ENCODE measurements around the gene MAP3K14.

MAP3K14 gene

DNA sequence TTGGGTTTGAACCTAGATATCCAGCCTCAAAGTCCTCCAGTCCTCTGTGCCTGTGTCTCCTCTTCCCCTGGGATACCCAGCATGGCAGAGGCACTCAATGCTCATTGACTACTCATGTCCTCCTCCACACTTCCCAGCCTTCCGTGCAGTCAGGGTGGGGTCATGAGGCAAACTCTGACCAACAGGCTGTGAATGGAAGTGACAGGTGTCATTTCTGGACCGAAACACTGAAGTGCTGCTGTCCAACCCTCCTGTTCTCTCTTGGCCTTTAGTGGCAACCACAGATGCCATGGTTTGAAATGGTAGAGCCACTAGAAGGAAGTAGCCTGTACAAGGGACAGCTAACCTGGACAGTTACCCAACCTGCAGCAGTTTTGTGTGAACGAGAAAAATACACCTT lies 46.7 kb upstream of the MAP3K14 start:
- no peaks in the 10 kb centered on the region for H3K36me3 ChIP-seq (ENCODE audit: insufficient read depth, low read length)
- no peaks in the 10 kb centered on the region for H3F3A ChIP-seq (ENCODE audit: low read depth)
- H2AFZ ChIP-seq (ENCODE audit: low read length), result no peak overlapping the region
- H3K79me2 ChIP-seq (ENCODE audit: insufficient read depth, low read length), result no peaks in the 10 kb centered on the region
- no peak overlapping the region for H3K9ac ChIP-seq (ENCODE audit: low read depth, low read length, poor library complexity, severe bottlenecking)
- no peaks in the 10 kb centered on the region for H3K9me2 ChIP-seq (replicated peaks; ENCODE audit: low read depth, low read length)
- H3K27me3 ChIP-seq (ENCODE audit: insufficient read depth, low read length, poor library complexity, severe bottlenecking), result no peaks in the 10 kb centered on the region
- no peak overlapping the region for H3K4me2 ChIP-seq (ENCODE audit: low read depth, low read length, poor library complexity, severe bottlenecking)
- no peaks in the 10 kb centered on the region for H4K20me1 ChIP-seq (ENCODE audit: insufficient read depth, low read length, poor library complexity, severe bottlenecking)
- H3K9me3 ChIP-seq (ENCODE audit: insufficient read depth, low read depth, low read length), result no peaks in the 10 kb centered on the region
- TF ChIP-seq CTCF (conservative IDR thresholded peaks at IDR 0.05; ENCODE audit: low read length) (no peak), EZH2phosphoT487 (IDR thresholded peaks at IDR 0.05; ENCODE audit: borderline replicate concordance) (no peak)
- no peak overlapping the region for H3K4me3 ChIP-seq (ENCODE audit: low read length, poor library complexity, severe bottlenecking)
- no peaks in the 10 kb centered on the region for H3K4me1 ChIP-seq (ENCODE audit: insufficient read depth, low read length, poor library complexity, severe bottlenecking)

DNA sequence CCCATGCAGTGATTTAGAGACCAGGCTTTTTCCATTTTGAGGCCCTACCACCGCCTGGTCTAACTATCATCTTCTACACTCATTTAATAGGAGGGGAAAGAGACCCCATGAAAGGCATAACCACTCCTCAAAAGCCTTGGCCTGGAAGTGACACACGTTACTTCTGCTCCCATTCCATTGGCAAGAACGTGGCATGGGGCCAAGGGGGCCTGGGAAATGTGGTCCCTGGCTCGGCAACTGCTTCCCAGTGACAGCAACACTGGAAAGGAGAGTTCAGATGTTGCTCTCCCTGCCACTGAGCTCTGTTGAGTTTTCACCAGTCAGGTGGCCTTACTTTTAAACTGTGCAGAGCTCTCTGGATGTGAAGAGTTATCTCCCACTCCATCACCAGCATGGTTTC lies 45.2 kb upstream of the MAP3K14 start:
- H3K27me3 ChIP-seq (ENCODE audit: insufficient read depth, low read length, poor library complexity, severe bottlenecking), result no peaks in the 10 kb centered on the region
- no peak overlapping the region for H3K4me3 ChIP-seq (ENCODE audit: low read length, poor library complexity, severe bottlenecking)
- H2AFZ ChIP-seq (ENCODE audit: low read length), result no peak overlapping the region
- TF ChIP-seq EZH2phosphoT487 (IDR thresholded peaks at IDR 0.05; ENCODE audit: borderline replicate concordance), result no peak
- TF ChIP-seq CTCF (conservative IDR thresholded peaks at IDR 0.05; ENCODE audit: low read length), result no peak
- no peaks in the 10 kb centered on the region for H3K79me2 ChIP-seq (ENCODE audit: insufficient read depth, low read length)
- H3K36me3 ChIP-seq (ENCODE audit: insufficient read depth, low read length), result no peaks in the 10 kb centered on the region
- no peaks in the 10 kb centered on the region for H4K20me1 ChIP-seq (ENCODE audit: insufficient read depth, low read length, poor library complexity, severe bottlenecking)
- H3F3A ChIP-seq (ENCODE audit: low read depth), result no peaks in the 10 kb centered on the region
- no peaks in the 10 kb centered on the region for H3K9me2 ChIP-seq (replicated peaks; ENCODE audit: low read depth, low read length)
- no peak overlapping the region for H3K4me2 ChIP-seq (ENCODE audit: low read depth, low read length, poor library complexity, severe bottlenecking)
- no peaks in the 10 kb centered on the region for H3K4me1 ChIP-seq (ENCODE audit: insufficient read depth, low read length, poor library complexity, severe bottlenecking)
- no peak overlapping the region for H3K9ac ChIP-seq (ENCODE audit: low read depth, low read length, poor library complexity, severe bottlenecking)
- no peaks in the 10 kb centered on the region for H3K9me3 ChIP-seq (ENCODE audit: insufficient read depth, low read depth, low read length)

GRCh38 chr17:45361451-45361850 lies 44.6 kb upstream of the MAP3K14 start:
- Histone ChIP-seq H2AFZ (ENCODE audit: low read length) (no peak overlapping the region), H3K4me2 (ENCODE audit: low read depth, low read length, poor library complexity, severe bottlenecking) (no peak overlapping the region), H3K4me1 (ENCODE audit: insufficient read depth, low read length, poor library complexity, severe bottlenecking) (no peaks in the 10 kb centered on the region), H3K36me3 (ENCODE audit: insufficient read depth, low read length) (no peaks in the 10 kb centered on the region), H3K9ac (ENCODE audit: low read depth, low read length, poor library complexity, severe bottlenecking) (no peak overlapping the region), H3K4me3 (ENCODE audit: low read length, poor library complexity, severe bottlenecking) (no peak overlapping the region), H3F3A (ENCODE audit: low read depth) (no peaks in the 10 kb centered on the region), H3K79me2 (ENCODE audit: insufficient read depth, low read length) (no peaks in the 10 kb centered on the region), H3K9me3 (ENCODE audit: insufficient read depth, low read depth, low read length) (no peaks in the 10 kb centered on the region), H3K9me2 (replicated peaks; ENCODE audit: low read depth, low read length) (no peaks in the 10 kb centered on the region), H4K20me1 (ENCODE audit: insufficient read depth, low read length, poor library complexity, severe bottlenecking) (no peaks in the 10 kb centered on the region), H3K27me3 (ENCODE audit: insufficient read depth, low read length, poor library complexity, severe bottlenecking) (no peaks in the 10 kb centered on the region)
- TF ChIP-seq CTCF (conservative IDR thresholded peaks at IDR 0.05; ENCODE audit: low read length) (no peak), EZH2phosphoT487 (IDR thresholded peaks at IDR 0.05; ENCODE audit: borderline replicate concordance) (no peak)
